ENCODE results near the gene ST3GAL2. TPM values are rescaled to one million over a fixed set of nuclear protein-coding genes. Genes with fewer than 3 reads are reported as not detected.

Gene ST3GAL2
- 30.0 and 49.2 TPM in 2 replicates for total RNA-seq

GRCh38 chr16:70438969-70439862 lies at the start of gene ST3GAL2:
ST3GAL2 (minus strand) TSS chr16:70439100; CDS start chr16:70398530, 40,570 bp downstream.

GRCh38 chr16:70454222-70455034 lies 15.5 kb upstream of the ST3GAL2 start, which contains the start of gene FCSK:
FCSK (plus strand) TSS chr16:70454595; CDS start chr16:70463191, 8,596 bp downstream.

Other genes with a start within 250 kb of the ST3GAL2 start
- 29.5 and 35.9 TPM in 2 replicates for gene EXOSC6, start 187.2 kb downstream of the ST3GAL2 start, total RNA-seq
- 229 and 234 TPM in 2 replicates for gene AARS1, start 149.6 kb downstream of the ST3GAL2 start, total RNA-seq
- gene DDX19B, start 139.9 kb downstream of the ST3GAL2 start, total RNA-seq: 20.8 and 20.9 TPM in 2 replicates
- gene DDX19A, start 92.2 kb downstream of the ST3GAL2 start, total RNA-seq: 46.6 and 57.3 TPM in 2 replicates
- 9.3 and 12.8 TPM in 2 replicates for gene FCSK, start 15.5 kb upstream of the ST3GAL2 start, total RNA-seq
- 71.9 and 76.6 TPM in 2 replicates for gene COG4, start 84.5 kb upstream of the ST3GAL2 start, total RNA-seq
- gene SF3B3, start 84.7 kb upstream of the ST3GAL2 start, total RNA-seq: 89.1 and 138 TPM in 2 replicates
- gene IL34, start 207.5 kb upstream of the ST3GAL2 start, total RNA-seq: 1.9 and 4.5 TPM in 2 replicates
- 11.6 and 21.1 TPM in 2 replicates for gene MTSS2, start 247.0 kb upstream of the ST3GAL2 start, total RNA-seq